Chondrocyte (in vitro differentiated cells): Measurements from ENCODE around the gene NHERF2. TPM values are rescaled to one million over a fixed set of nuclear protein-coding genes. Genes with fewer than 3 reads are reported as not detected.

Experiments
- DNase-seq: peaks from one replicate; pipeline ENCODE4 v3.0.0; 2021; ENCODE audit warnings: mixed read lengths, low spot score
- H3K27ac Mint-ChIP-seq: one replicate; pipeline ENCODE4 v1.8.0; 2021; ENCODE audit warnings: mild to moderate bottlenecking, moderate library complexity, mixed read lengths; ENCODE audit not compliant: unreplicated experiment
- H3K27me3 Mint-ChIP-seq: 2 replicates; pipeline ENCODE4 v1.8.0; 2021; ENCODE audit warnings: low read depth, mixed read lengths
- H3K36me3 Mint-ChIP-seq: 2 replicates; pipeline ENCODE4 v1.8.0; 2021; ENCODE audit warnings: low read depth, mixed read lengths
- H3K4me1 Mint-ChIP-seq: 2 replicates; pipeline ENCODE4 v1.8.0; 2021; ENCODE audit warnings: low read depth, mild to moderate bottlenecking, mixed read lengths
- H3K4me3 Mint-ChIP-seq: one replicate; pipeline ENCODE4 v1.8.0; 2021; ENCODE audit warnings: mild to moderate bottlenecking, moderate library complexity, mixed read lengths; ENCODE audit not compliant: unreplicated experiment
- H3K9me3 Mint-ChIP-seq: 2 replicates; pipeline ENCODE4 v1.8.0; 2021; ENCODE audit warnings: low read depth, mixed read lengths
- CTCF ChIP-seq: fragments of 200-600 bp; sonication (generic); IDR thresholded peaks from 2 replicates; pipeline ENCODE4 v1.5.0; 2021; ENCODE audit warnings: antibody characterized with exemption, mild to moderate bottlenecking, moderate library complexity
- long read RNA-seq: library from polyadenylated mRNA; stranded (forward); transcript quantifications from one replicate; pipeline ENCODE4 v2.0.0, GENCODE V29; 2021
- total RNA-seq: library from RNA; stranded (reverse); gene quantifications from 3 replicates; pipeline ENCODE4 v1.2.1, GENCODE V29; 2021

NHERF2 gene
- 61.5 to 89.4 TPM (median 87.0 TPM) in 3 replicates for total RNA-seq
- long read RNA-seq, transcript SLC9A3R2-202 (7 exons, 1,564 nt): minor isoform, 19 of 141 reads
- long read RNA-seq, transcript SLC9A3R2-201 (7 exons, 2,194 nt): major isoform, 99 of 141 reads
- long read RNA-seq, partial matches to known transcripts: 0 of 141 reads
- long read RNA-seq, other reads (novel, unspliced or antisense): 16 of 141 reads

- H3K4me3 Mint-ChIP-seq: peak within 1 kb of the TSS; percentile 82
- DNase-seq: no peak
- no peak within 1 kb of the TSS for H3K27ac Mint-ChIP-seq
- H3K27me3 Mint-ChIP-seq: peaks cover 2% of the 10 kb centered on the region
- H3K4me1 Mint-ChIP-seq: peaks cover 37% of the 10 kb centered on the region
- no peaks in the 10 kb centered on the region for H3K9me3 Mint-ChIP-seq
- H3K36me3 Mint-ChIP-seq: no peaks in the 10 kb centered on the region
- TF ChIP-seq CTCF: no peak
Measured at GRCh38 chr16:2026461-2027023, at the start of gene NHERF2. Gene NHERF2, plus strand, starts transcription at chr16:2026902. Its CDS starts 104 bp downstream, at chr16:2027006.

- H3K9me3 Mint-ChIP-seq: no peaks in the 10 kb centered on the region
- peaks cover 10% of the 10 kb centered on the region for H3K4me1 Mint-ChIP-seq
- DNase-seq: no peak
- no peaks in the 10 kb centered on the region for H3K27me3 Mint-ChIP-seq
- H3K36me3 Mint-ChIP-seq: peaks cover 16% of the 10 kb centered on the region
- no peak overlapping the region for H3K27ac Mint-ChIP-seq
- H3K4me3 Mint-ChIP-seq: no peak overlapping the region
- no peak for TF ChIP-seq CTCF
Measured at GRCh38 chr16:1976951-1977874, 49.5 kb upstream of the NHERF2 start.

DNA sequence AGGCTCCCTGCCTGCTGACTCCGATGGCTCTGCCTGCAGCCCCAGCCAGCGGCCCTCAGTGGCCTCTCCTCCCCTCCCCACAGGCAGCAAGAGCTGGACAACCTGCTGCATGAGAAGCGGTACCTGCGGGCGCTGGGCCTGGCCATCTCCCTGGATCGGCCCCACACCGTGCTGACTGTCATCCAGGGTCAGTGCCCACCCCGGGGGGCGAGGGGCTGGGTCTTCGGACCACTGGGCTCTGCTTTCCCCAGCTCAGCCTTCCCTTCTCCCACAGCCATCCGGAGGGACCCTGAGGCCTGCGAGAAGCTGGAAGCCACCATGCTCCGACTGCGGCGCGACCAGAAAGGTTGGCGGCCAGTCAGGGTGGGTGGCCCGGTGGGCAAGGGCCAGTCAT is 48.8 kb upstream of the NHERF2 start:
- no peak for TF ChIP-seq CTCF
- Mint-ChIP-seq H3K4me1 (peaks cover 6% of the 10 kb centered on the region), H3K27ac (no peak overlapping the region), H3K27me3 (no peaks in the 10 kb centered on the region), H3K36me3 (peaks cover 16% of the 10 kb centered on the region), H3K4me3 (no peak overlapping the region), H3K9me3 (no peaks in the 10 kb centered on the region)
- DNase-seq: no peak

DNA sequence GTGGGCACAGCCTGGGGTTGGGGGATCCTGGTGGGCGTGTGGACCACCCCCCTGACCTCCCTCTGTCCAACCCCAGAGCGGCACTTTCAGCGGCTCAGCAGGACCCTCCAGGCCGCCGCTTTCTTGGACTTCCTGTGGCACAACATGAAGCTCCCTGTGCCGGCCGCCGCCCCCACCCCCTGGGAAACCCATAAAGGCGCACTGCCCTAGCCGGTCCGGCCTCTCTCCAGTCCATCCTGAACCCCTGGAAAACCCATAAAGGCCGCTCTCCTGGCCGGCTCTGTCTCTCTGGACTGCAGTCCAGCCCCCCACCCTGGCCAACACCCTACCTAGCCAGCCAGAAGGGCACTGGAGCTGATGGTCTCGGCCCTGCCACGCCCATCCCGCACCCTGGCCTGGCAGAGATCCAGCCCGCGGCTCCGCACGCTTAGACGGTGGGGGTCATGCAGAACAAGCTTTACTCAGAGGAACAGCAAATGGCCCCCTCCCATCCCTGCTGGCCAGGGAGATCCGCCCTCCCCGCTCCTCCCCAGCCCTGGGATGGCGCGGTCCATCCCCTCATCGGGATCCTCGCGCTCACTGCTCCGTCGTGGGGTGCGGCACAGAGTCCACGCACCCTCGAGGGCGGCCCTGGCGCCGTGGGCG is 48.1 kb upstream of the NHERF2 start:
- Mint-ChIP-seq H3K4me1 (peaks cover 3% of the 10 kb centered on the region), H3K27me3 (no peaks in the 10 kb centered on the region), H3K36me3 (peaks cover 16% of the 10 kb centered on the region), H3K4me3 (no peak overlapping the region), H3K9me3 (no peaks in the 10 kb centered on the region), H3K27ac (no peak overlapping the region)
- no peak for TF ChIP-seq CTCF
- DNase-seq: no peak
